ENCODE data around the gene MCM3AP.

Gene MCM3AP

DNA sequence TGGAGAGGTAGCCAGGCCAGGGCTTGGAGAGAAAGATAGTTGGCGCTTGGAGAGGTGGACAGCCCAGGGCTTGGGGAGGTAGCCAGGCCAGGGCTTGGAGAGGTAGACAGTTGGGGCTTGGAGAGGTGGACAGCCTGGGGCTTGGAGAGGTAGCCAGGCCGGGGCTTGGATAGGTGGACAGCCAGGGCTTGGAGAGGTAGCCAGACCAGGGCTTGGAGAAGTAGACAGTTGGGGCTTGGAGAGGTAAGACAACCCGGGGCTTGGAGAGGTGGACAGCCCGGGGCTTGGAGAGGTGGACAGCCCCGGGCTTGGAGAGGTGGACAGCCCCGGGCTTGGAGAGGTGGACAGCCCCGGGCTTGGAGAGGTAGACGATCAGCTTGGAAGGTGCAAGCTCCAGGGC lies 64.6 kb downstream of the MCM3AP start:
- Histone ChIP-seq H4K20me1 (ENCODE audit: insufficient read depth, low read length) (peaks cover 20% of the 10 kb centered on the region), H2AFZ (ENCODE audit: low read depth, low read length) (no peak overlapping the region), H3K27me3 (ENCODE audit: insufficient read depth, low read length, poor library complexity) (no peaks in the 10 kb centered on the region), H3K9ac (ENCODE audit: low read depth, low read length) (no peak overlapping the region), H3K27ac (ENCODE audit: low read length) (no peak overlapping the region), H3K36me3 (ENCODE audit: insufficient read depth, low read length) (peaks cover 62% of the 10 kb centered on the region), H3K4me1 (ENCODE audit: insufficient read depth, low read length) (peaks cover 3% of the 10 kb centered on the region; the same call in 1 of the 2 replicates), H3K9me3 (ENCODE audit: insufficient read depth, low read length, severe bottlenecking) (no peaks in the 10 kb centered on the region), H3K4me3 (ENCODE audit: low read depth in 1 of 2, low read length in 2 of 2) (no peak overlapping the region), H3K79me2 (ENCODE audit: insufficient read depth, low read length) (peaks cover 44% of the 10 kb centered on the region), H3K4me2 (ENCODE audit: insufficient read depth, low read length) (no peak overlapping the region)
- TF ChIP-seq EZH2 (IDR thresholded peaks at IDR 0.05; ENCODE audit: borderline replicate concordance, low read depth, low read length, severe bottlenecking), result no peak
- TF ChIP-seq, protein P1, sequence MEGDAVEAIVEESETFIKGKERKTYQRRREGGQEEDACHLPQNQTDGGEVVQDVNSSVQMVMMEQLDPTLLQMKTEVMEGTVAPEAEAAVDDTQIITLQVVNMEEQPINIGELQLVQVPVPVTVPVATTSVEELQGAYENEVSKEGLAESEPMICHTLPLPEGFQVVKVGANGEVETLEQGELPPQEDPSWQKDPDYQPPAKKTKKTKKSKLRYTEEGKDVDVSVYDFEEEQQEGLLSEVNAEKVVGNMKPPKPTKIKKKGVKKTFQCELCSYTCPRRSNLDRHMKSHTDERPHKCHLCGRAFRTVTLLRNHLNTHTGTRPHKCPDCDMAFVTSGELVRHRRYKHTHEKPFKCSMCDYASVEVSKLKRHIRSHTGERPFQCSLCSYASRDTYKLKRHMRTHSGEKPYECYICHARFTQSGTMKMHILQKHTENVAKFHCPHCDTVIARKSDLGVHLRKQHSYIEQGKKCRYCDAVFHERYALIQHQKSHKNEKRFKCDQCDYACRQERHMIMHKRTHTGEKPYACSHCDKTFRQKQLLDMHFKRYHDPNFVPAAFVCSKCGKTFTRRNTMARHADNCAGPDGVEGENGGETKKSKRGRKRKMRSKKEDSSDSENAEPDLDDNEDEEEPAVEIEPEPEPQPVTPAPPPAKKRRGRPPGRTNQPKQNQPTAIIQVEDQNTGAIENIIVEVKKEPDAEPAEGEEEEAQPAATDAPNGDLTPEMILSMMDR (IDR thresholded peaks at IDR 0.05; ENCODE audit: borderline replicate concordance, extremely low read depth, low read length, poor library complexity, severe bottlenecking), result no peak
- ATAC-seq (ENCODE audit: insufficient read depth, low read depth) (no peak), DNase-seq (no peak)

DNA sequence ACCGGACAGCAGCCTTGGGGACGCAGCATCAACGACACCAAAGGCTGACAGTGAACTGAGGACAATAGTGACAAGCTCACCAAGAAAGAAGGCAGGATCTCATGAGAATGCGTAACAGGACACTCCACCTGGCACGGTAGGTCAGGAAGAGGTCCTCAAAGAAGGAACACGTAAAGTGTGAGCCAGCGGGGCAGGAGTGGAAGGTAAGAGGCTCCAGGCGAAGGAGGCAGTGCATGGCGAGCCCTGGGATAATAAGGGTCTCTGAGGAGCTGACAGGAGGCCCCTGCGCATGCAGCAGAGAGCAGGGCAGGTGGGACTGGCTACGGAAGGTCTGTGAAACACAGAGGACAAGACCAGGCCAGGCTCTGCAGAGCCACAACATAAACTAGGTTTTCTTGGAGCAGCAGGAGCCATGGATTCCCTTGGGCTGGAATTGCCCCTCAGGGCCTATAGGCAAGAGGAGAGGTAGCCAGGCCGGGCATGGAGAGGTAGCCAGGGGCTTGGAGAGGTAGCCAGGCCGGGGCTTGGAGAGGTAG lies 65.1 kb downstream of the MCM3AP start:
- H2AFZ ChIP-seq (ENCODE audit: low read depth, low read length), result no peak overlapping the region
- H3K9ac ChIP-seq (ENCODE audit: low read depth, low read length), result no peak overlapping the region
- peaks cover 66% of the 10 kb centered on the region for H3K36me3 ChIP-seq (ENCODE audit: insufficient read depth, low read length)
- H3K79me2 ChIP-seq (ENCODE audit: insufficient read depth, low read length), result peaks cover 40% of the 10 kb centered on the region
- no peak for DNase-seq
- no peaks in the 10 kb centered on the region for H3K9me3 ChIP-seq (ENCODE audit: insufficient read depth, low read length, severe bottlenecking)
- TF ChIP-seq, protein P1 (IDR thresholded peaks at IDR 0.05; ENCODE audit: borderline replicate concordance, extremely low read depth, low read length, poor library complexity, severe bottlenecking), result no peak
- TF ChIP-seq EZH2 (IDR thresholded peaks at IDR 0.05; ENCODE audit: borderline replicate concordance, low read depth, low read length, severe bottlenecking), result no peak
- H3K27ac ChIP-seq (ENCODE audit: low read length), result no peak overlapping the region
- no peaks in the 10 kb centered on the region for H3K27me3 ChIP-seq (ENCODE audit: insufficient read depth, low read length, poor library complexity)
- H3K4me3 ChIP-seq (ENCODE audit: low read depth in 1 of 2, low read length in 2 of 2), result no peak overlapping the region
- no peak for ATAC-seq (ENCODE audit: insufficient read depth, low read depth)
- H3K4me2 ChIP-seq (ENCODE audit: insufficient read depth, low read length), result no peak overlapping the region
- peaks cover 20% of the 10 kb centered on the region for H4K20me1 ChIP-seq (ENCODE audit: insufficient read depth, low read length)
- H3K4me1 ChIP-seq (ENCODE audit: insufficient read depth, low read length), result peaks cover 2% of the 10 kb centered on the region; the same call in 1 of the 2 replicates

- Histone ChIP-seq H3K79me2 (ENCODE audit: insufficient read depth, low read length) (peaks cover 34% of the 10 kb centered on the region), H3K4me1 (ENCODE audit: insufficient read depth, low read length) (no peaks in the 10 kb centered on the region; the same call in 1 of the 2 replicates), H3K4me3 (ENCODE audit: low read depth in 1 of 2, low read length in 2 of 2) (no peak overlapping the region), H2AFZ (ENCODE audit: low read depth, low read length) (no peak overlapping the region), H3K4me2 (ENCODE audit: insufficient read depth, low read length) (no peak overlapping the region), H3K27ac (ENCODE audit: low read length) (no peak overlapping the region), H4K20me1 (ENCODE audit: insufficient read depth, low read length) (peaks cover 22% of the 10 kb centered on the region), H3K36me3 (ENCODE audit: insufficient read depth, low read length) (peaks cover 71% of the 10 kb centered on the region), H3K27me3 (ENCODE audit: insufficient read depth, low read length, poor library complexity) (no peaks in the 10 kb centered on the region), H3K9ac (ENCODE audit: low read depth, low read length) (no peak overlapping the region), H3K9me3 (ENCODE audit: insufficient read depth, low read length, severe bottlenecking) (no peaks in the 10 kb centered on the region)
- no peak for ATAC-seq (ENCODE audit: insufficient read depth, low read depth)
- TF ChIP-seq EZH2 (IDR thresholded peaks at IDR 0.05; ENCODE audit: borderline replicate concordance, low read depth, low read length, severe bottlenecking), result no peak
- TF ChIP-seq, protein P1 (IDR thresholded peaks at IDR 0.05; ENCODE audit: borderline replicate concordance, extremely low read depth, low read length, poor library complexity, severe bottlenecking), result no peak
- DNase-seq, result no peak
These were observed 65.7 kb downstream of the MCM3AP start for GRCh38 chr21:46219591-46220239.
